Anterior cingulate cortex (tissue), 58 donors: ENCODE measurements around the gene WDR64.
A peak's percentile ranks its signal among the peaks of the same experiment; 100 is the strongest.

Experiments
- DNase-seq, 58 donors: peaks; one replicate each; lab custom pipeline; 2025; lab: John Stamatoyannopoulos, UW

Gene WDR64

DNA sequence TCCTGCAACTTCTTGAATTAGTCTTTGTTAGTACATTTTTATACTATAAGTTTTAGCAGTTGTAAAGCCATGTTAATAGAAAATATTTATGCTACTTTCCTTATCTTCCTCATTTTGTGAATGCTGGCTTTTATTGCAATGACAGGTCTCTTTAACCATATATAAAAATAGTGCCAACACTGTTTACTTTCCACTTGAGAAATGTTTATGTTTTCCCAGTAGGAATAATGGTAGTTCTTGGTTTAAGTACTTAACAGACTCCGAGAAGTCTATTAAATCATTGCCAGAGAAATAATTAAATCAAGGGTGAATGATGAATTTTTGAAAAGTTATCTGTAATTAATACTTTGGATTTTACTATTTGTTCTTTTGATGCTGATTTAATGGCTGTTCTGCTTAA is 21.6 kb upstream of the WDR64 start:
- no peak for DNase-seq

DNA sequence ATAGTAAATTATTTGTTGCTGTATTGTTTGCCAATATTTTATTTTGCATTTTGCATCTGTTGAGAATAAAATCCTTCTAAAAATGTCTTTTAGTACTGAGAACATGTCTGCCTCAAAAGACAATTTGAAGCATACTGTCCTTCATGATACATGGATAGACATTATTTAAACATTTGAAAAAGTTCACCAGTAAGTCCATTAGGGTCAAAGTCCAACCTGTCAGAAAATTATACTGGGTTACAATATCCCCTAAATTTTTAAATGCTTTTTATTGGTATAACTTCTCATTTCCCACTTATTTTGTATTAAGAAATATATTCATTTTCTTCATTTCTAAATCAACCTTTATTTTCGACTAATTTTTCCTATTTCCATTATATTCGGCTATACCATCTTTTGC is 21.2 kb upstream of the WDR64 start:
- no peak for DNase-seq

DNA sequence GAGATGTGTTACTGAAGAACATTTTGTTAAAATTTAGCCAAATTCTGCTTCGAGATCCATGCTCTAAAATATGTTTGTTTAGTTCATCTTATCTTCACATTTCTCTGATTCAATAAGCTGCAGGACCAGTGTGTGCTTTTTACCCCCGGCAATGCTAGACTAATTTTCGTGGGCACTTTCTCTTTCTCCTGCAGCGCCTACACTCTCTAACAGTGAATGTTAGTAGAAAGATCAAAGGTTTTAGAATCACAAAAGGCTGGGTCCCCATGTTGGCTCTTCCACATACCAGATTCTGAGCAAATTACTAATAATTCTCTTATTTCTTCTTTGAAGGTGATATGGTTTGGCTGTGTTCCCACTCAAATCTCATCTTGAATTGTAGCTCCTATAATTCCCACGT is 20.4 kb upstream of the WDR64 start:
- DNase-seq, result no peak

DNA sequence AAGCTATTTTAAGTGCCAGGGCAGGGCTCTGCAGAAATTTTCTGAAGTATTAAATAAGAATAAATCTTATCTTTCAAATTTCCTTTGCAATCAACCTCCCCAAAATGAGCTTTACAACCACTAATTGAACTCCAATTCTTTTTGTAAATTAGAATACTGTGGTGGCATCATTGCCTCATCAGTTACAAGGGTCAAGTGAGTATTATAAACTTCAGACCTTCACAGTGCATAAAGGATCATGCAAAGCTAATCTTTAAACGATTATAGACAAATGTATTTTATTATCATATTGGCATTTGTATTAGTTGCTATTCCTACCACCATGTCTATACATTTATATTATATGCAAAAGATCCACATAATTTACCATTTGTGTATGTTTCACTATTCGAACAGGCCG is 19.1 kb upstream of the WDR64 start:
- no peak for DNase-seq

DNA sequence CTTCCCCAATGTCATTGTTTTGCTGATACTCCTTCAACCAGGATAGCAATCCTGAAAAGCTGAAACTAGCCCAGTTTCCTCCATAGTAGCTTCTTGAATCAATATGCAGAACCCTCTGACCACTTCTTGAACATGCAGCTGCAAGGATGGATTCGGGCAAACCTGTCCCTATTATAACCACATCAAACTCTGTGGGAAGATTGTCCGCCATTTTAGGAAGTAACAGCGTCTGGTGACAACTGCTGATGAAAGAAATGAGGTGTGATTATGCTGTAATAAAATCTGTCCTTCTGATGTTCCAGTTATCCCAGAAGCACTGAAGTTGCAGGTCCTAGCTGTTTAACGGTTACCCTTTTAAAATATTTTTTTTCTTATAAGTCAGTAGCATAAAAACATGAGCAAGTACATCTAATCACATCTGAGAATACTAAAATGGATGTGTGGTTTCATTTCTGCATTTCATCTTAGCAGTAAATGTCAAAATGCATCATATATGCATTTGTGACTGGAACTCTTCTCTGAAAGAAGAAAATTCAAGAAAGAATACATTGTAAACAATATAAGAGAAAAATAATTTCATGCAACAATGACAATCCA is 16.4 kb upstream of the WDR64 start:
- no peak for DNase-seq

DNA sequence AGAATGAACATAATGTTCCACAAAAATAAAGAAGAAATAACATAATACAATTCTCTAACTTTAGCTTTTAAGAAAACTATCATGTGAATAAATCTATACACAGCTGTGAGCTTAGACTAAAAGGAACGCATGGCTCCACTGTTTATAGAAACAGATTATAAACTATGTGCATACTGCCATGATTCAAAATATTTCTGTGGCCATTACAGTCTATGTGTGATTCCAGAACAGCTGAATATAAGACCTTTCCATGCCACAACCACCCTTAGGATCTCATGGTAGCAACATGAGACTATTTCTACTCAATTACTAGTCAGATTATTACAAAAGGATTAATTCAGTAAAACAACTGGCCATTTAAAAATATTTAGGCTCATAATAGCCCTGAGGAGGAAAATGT is 15.8 kb upstream of the WDR64 start:
- no peak for DNase-seq

DNA sequence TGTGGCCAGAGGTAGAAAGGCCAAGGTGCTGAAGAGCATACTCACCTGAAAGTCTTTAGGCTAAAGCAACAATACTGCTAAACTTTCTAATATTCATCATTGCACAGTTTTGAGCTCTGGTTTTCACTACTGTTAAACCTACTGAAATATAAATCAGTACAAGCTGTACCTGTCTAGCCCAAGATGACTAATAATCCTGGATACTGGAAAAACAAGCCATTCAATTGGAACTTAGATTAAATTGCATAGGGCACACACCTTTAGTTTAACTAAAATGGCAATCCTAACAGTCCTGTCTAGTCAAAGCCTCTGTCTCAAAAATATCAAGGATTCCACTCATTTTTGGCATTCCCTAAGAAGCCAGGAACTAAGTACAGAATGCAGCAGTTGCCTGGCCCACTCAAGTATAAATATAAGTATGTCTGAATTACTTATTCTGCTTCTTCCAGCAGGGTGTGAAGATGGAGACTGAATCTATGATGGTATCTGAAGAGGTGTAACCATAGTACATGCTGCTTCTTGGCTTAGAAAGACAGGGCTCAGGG is 15.0 kb upstream of the WDR64 start:
- DNase-seq, result no peak

DNA sequence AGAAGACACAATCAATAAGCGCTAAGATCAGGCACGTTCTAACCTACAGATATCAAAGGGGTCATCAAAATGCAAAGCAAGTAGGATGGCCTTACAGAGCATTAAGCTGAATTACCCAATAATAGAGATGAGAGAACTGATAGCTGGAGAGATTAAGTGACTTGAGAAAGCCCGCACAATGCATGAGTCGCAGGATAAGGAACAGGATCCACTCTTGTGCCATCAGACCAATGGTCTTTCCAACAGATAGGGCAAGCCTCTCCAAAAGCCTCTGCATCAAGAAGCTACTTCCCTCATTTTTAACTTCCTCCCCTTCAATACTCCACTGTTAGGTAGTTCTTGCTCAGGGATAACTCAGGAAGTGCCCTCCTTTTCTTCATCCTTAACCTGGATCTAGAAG is 14.5 kb upstream of the WDR64 start:
- DNase-seq, result no peak

DNA sequence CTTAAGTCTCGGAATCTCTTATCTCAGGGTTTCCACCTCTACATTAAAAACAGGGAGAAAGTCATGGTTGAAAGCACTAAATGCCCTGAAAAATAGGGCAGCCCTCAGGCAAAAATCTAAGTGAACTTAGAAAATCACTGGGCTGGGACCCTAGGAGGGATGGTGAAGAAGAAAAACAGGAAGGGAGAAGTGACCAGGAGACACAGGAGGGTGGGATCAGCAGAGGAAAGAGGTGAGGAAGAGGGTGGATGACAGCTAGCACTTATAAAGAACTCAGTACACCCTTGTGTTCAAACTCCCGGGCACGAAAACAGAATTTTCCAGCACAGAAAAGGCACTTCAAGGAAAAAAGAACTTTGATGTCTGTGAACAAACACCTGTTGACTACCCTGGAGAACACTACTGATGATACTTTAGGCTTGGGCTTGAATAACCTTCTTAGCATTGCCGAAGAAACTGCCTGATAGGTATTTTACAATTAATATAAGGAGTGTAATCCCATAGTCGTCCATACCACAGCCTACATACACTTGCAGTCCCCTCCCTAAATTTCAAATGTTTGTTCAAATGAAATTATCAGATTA is 13.9 kb upstream of the WDR64 start:
- DNase-seq, result no peak

DNA sequence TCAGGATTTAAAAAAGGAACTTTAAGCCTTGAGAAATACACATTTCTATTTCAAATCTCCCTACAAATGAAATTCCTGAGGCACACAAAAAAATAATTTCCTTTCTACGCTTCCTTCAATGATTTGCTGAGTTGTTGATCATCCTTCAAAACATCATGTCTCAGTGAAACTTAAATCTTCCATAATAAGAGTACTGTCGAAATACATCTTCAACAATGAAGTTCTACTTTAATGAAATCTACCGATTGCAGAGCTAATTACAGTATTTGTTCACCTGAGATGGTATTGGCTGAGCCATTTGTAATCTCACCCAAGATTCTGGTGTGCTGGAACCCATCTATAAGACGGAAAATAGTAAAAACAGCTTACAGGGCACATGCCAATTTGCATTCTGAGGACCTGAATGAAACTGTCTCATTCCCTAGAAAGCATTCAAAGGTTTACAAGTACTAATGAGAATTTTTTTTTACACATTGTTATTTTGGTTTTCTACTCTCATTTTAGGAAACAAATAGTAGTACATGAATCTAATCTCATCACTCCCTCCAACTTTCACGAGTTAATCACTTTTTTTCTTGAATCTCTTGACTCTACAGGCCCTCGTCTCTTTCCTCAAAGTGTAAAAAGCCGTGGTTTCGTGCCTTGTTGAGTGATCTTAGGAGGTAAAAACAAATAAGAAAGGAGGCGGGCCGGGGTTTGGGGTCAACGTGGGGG is 13.0 kb upstream of the WDR64 start:
- DNase-seq, result no peak

DNA sequence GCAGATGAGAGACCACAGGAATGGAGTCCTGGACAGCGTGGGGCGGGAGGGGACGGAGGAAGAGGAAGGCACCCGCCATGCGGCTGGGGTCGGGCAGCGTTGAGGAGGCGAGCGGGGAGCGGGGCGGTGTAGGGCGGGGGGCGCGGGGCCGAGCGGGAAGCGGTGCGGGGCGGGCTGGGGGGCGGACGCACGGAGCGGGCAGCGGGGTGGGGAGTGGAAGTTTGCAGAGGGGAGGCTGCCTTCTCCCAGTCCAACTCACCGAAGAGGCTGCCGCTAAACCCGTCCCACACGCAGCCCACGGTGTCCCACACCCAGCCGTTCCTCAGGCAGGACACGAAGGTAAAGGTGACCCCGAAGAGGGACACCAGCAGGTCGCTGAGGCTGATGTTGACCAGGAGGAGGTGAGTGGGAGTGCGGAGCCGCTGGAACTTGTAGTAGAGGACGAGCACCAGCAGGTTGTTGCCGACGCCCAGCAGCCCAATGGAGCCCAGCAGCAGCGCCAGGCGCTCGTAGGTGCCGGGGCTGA is 12.4 kb upstream of the WDR64 start:
- peak in 13 of 58 donors; percentile 11 to 61 (median 49) for DNase-seq

DNA sequence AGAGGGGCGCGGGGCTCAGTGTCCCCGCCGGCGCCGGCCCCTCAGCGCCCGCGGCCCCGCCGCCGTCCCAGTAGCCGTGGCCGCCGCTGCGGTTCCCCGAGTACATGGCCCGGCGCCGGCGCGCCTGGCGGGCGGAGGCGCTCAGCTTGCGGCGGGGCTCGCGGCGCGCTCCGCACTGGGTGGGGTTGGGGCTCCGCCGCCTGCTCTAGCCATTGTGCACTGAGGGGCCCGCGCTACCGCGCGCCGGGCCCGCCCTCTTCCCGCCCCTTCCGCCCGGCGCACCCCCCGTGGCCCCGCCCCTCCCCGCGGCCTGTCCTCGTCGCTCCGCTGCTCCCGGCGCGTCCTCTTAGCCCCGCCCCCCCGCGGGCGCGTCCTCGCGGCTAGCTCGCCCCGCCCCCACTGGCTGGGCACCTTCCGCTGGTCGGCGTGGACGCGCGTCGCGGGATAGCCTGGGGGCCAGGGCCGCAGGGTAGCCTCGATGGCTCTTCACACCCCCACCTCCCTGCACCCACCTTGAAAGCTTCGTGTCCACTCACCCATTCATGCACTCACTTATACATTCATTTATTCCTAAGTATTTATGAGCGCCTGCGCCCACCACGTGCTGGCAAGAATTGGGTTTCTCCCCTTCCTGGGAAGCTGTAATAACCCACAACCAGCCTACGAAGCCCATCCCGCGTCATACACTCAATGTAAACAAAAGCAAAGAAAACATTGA is 11.8 kb upstream of the WDR64 start, which contains the start of the genes CHML and OPN3:
TSS of gene CHML (minus strand) at position 221 of the 718 bp plus-strand sequence. CDS start 4,603 bp downstream, outside the sequence.
TSS of gene OPN3 (minus strand) at position 221 of the 718 bp plus-strand sequence. CDS start at position 106, 115 bp downstream.
- peak in 57 of 58 donors; percentile 29 to 95 (median 90) for DNase-seq

DNA sequence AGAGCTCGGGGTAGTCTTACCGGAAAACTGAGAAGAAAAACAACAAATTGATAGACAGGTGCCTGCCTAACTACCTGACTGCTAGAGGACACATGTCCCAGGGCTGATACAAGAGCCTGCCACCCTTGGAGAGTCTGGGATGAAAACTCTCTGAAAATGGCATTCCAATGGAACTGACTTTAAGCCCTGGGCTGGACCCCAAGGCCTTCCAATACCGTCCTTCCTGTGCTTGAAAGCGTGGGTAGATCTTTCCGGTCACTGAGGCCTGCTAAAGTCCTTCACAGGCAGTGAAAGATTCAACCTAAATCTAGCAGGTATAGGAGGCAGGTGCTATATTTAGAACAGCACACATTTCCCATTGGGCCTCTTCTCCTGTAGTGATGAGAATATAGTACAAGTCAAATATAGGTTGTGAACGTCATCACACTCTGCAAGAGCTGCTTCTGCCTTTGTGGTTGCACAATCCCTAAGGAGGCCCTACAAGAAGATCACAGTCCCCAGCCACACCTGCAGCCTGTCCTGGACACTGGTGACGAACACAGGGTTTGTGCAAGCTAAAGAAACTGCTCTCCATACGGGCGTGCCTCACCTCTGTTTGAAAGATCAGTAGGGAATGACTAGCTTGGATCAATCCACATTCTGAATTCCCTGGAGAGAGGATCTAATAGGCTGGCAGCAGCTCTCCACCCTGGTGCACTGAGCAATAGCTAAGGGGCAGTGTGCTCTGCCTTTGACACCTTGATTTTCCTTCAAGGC is 11.0 kb upstream of the WDR64 start:
- DNase-seq, result peak in 4 of 58 donors; percentile 13 to 47 (median 16)

DNA sequence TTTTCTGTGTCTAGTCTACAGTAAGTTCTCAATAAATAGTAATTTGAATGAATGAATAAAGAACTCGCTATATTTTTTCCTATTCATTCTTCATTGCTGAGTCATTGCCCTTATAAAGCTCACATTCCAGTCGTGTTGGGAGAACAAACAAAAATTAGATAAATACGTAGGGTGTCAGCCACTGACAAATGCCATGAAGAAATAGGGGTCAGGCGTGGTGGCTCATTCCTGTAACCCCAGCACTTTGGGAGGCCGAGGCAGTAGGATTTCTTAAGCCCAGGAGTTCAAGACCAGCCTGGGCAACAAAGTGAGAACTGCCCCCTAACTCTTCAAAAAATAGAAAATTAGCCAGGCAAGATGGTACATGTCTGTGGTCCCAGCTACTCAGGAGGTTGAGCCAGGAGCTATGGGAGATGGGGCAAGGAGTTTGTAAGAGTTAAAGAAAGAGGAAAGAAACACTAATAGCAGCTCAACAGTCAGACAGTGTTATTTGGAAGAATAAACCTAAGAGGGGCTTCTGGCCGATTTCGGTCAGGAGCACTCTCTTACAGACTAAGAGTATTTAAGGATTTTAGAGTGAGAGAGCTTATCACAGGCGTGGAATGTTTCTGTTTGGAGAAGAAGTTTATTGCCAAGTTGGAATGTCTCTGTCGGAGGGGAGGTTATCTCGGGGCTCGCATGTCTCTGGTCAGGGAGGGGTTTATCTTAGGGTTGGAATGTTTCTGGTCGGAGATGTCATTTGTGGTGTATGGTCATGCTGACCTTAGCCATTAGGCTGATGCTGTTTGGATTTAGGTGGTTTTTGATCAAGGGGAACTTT is 10.1 kb upstream of the WDR64 start:
- no peak for DNase-seq

DNA sequence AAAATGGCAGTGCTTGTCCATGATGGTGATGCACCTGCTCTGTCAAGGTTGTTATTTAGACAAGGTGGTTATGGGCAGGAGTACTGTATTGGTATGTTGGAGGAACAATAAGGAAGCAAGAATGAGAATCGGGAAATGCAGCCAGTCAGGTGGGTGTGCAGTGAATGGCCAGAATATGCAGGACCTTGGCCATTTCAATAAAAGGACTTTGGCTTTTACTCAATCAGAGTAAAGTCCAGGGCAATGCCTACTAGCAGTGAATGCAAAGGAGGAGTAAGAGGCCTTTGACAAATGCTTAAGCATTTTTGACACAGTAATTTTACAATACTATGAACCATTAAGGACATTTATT is 9.5 kb upstream of the WDR64 start:
- no peak for DNase-seq

DNA sequence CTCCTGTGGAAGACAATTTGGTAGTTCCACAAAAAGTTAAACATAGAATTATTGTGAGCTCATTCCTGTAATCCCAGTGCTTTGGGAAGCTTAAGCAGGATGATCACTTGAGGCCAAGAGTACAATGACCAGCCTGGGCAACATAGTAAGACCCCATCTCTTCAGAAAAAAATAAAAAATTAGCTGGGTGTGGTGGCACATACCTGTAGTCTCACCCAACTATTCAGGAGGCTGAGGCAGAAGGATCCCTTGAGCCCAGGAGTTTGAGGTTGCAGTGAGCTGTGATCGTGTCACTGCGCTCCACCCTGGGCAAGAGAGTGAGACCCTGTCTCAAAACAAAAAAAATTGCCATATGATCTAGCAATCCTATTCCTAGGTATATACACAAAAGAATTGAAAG is 7.8 kb upstream of the WDR64 start:
- no peak for DNase-seq

DNA sequence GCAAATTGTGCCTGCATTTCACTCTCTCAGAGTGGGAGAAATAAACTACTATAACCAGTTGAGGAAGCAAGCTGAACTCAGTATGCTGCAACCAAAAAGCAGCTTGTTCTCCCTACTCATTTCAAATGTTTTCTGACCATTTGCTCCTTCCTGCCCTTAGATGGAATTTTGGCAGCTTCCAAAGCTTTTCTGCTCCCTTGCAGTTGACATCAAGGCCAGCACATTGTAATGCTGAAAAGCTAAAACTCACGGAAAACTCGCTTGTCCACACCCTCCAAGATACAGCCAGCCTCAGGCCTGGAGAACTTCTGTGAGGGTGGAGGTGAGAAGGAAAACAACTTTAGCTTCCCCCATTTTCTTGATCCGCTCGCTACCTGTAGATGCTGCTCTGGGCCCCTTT is 6.9 kb upstream of the WDR64 start:
- DNase-seq, result no peak

DNA sequence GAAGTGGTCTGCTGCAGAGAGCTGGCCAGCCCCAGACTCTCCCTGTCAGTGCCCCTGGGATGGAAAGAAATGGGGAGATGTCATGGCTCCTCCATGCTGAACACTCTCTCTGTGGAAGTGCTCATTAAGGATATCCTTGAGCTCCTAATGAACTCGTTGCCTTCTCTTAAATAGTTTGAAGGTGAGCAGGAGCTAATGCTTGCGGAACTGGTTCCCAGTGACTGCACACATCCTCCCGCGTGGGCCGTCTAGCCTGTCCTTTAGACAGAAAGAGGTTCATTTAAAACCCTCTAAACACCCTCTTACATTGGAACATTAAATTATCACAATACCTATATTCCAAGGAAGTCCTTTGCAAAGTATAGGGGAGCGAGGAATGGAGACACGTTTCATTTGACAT is 5.9 kb upstream of the WDR64 start:
- no peak for DNase-seq

DNA sequence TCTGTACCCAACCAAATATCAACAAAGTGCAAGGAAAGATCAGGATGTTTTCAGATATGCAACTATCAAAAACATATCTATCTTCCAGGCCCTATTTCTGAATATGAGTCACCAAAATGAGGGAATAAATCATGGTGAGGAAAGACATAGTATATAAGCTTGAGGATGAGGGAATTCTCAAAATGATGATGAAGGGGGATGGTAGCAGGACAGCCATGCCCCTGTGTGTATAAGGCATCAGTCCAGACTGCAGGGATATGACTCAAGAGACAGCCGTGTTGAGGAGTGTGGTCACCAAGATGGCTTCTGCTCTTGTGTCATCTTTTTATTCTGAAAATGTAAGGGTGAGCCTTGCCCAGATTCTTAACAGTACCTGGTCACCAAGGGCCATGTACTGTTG is 4.4 kb upstream of the WDR64 start:
- DNase-seq, result no peak
